Activated naive CD4-positive, alpha-beta T cell treated with anti-CD3 and anti-CD28 coated beads, Interleukin-2, amount 10 ng/mL, durations not matched to agents 7 days and 5 days (primary cell): Measurements from ENCODE around the gene EPHB3.

Experiments
- CTCF ChIA-PET: fragments of 350-600 bp; sonication (Branson Sonifier 250); formaldehyde crosslinking; loops from one replicate; lab custom pipeline; 2021; ENCODE audit warnings: antibody characterized with exemption; lab: Charles Lee
- DNase-seq: peaks from one replicate; pipeline ENCODE4 v3.0.0-alpha.2; 2020
- H3K27ac Mint-ChIP-seq: one replicate; pipeline ENCODE4 v1.8.0; 2021; ENCODE audit warnings: mild to moderate bottlenecking, moderate library complexity, mixed read lengths
- H3K27me3 Mint-ChIP-seq: one replicate; pipeline ENCODE4 v1.8.0; 2021; ENCODE audit warnings: mild to moderate bottlenecking, mixed read lengths
- H3K36me3 Mint-ChIP-seq: one replicate; pipeline ENCODE4 v1.8.0; 2021; ENCODE audit warnings: mixed read lengths
- H3K4me1 Mint-ChIP-seq: one replicate; pipeline ENCODE4 v1.8.0; 2021; ENCODE audit warnings: mixed read lengths
- H3K4me3 Mint-ChIP-seq: one replicate; pipeline ENCODE4 v1.8.0; 2021; ENCODE audit warnings: mild to moderate bottlenecking, moderate library complexity, mixed read lengths
- H3K9me3 Mint-ChIP-seq: one replicate; pipeline ENCODE4 v1.8.0; 2021; ENCODE audit warnings: mixed read lengths

The EPHB3 gene

GRCh38 chr3:184572633-184573270 is 11.2 kb downstream of the EPHB3 start:
- CTCF ChIA-PET, result interaction anchor here (0.6 to 1.3 kb wide), 2 partner anchors 12 to 206 kb away, joined by 3 read pairs; partner anchors contain the start of gene EPHB3
- Mint-ChIP-seq H3K4me1 (peaks cover 4% of the 10 kb centered on the region), H3K4me3 (no peak overlapping the region), H3K27ac (no peak overlapping the region), H3K36me3 (no peaks in the 10 kb centered on the region), H3K9me3 (no peaks in the 10 kb centered on the region), H3K27me3 (peaks cover 51% of the 10 kb centered on the region)
- no peak for DNase-seq

- CTCF ChIA-PET, result interaction anchor here (1.0 kb wide), 1 partner anchor 14 kb away, joined by 3 read pairs; the partner anchor contains the start of gene EPHB3
- Mint-ChIP-seq H3K4me3 (no peak overlapping the region), H3K27ac (no peak overlapping the region), H3K9me3 (no peaks in the 10 kb centered on the region), H3K36me3 (no peaks in the 10 kb centered on the region), H3K4me1 (no peaks in the 10 kb centered on the region), H3K27me3 (peaks cover 40% of the 10 kb centered on the region)
- no peak for DNase-seq
Observed at GRCh38 chr3:184574515-184575417, 13.2 kb downstream of the EPHB3 start.

- Mint-ChIP-seq H3K36me3 (no peaks in the 10 kb centered on the region), H3K4me1 (no peaks in the 10 kb centered on the region), H3K9me3 (no peaks in the 10 kb centered on the region), H3K27me3 (peaks cover 38% of the 10 kb centered on the region), H3K27ac (no peak overlapping the region), H3K4me3 (no peak overlapping the region)
- CTCF ChIA-PET, result interaction anchor here (0.6 to 1.0 kb wide), 3 partner anchors 15 to 107 kb away, joined by 3 to 4 read pairs (median 3); partner anchors contain the start of gene EPHB3
- no peak for DNase-seq
Observed at GRCh38 chr3:184575701-184576100, 14.1 kb downstream of the EPHB3 start.

- no peaks in the 10 kb centered on the region for H3K36me3 Mint-ChIP-seq
- H3K4me3 Mint-ChIP-seq, result no peak overlapping the region
- H3K27ac Mint-ChIP-seq, result no peak overlapping the region
- no peaks in the 10 kb centered on the region for H3K9me3 Mint-ChIP-seq
- no peaks in the 10 kb centered on the region for H3K4me1 Mint-ChIP-seq
- peaks cover 38% of the 10 kb centered on the region for H3K27me3 Mint-ChIP-seq
- DNase-seq, result no peak
- CTCF ChIA-PET, result interaction anchor here (0.7 kb wide), 1 partner anchor 16 kb away, joined by 4 read pairs; no protein-coding TSS in a partner anchor
Observed at GRCh38 chr3:184576457-184577240, 15.1 kb downstream of the EPHB3 start.

GRCh38 chr3:184577546-184577945 is 16.0 kb downstream of the EPHB3 start:
- no peak overlapping the region for H3K4me3 Mint-ChIP-seq
- CTCF ChIA-PET, result no interaction called here
- peaks cover 41% of the 10 kb centered on the region for H3K27me3 Mint-ChIP-seq
- H3K4me1 Mint-ChIP-seq, result peaks cover under 1% of the 10 kb centered on the region
- H3K9me3 Mint-ChIP-seq, result no peaks in the 10 kb centered on the region
- no peak overlapping the region for H3K27ac Mint-ChIP-seq
- DNase-seq, result no peak
- H3K36me3 Mint-ChIP-seq, result no peaks in the 10 kb centered on the region

- Mint-ChIP-seq H3K4me3 (no peak overlapping the region), H3K36me3 (no peaks in the 10 kb centered on the region)
Observed at GRCh38 chr3:184578218-184578617, 16.6 kb downstream of the EPHB3 start.

GRCh38 chr3:184578822-184579221 is 17.2 kb downstream of the EPHB3 start:
- no peak for DNase-seq
- CTCF ChIA-PET, result interaction anchor here (1.0 to 1.2 kb wide), 2 partner anchors 14 to 148 kb away, joined by 3 to 4 read pairs; no protein-coding TSS in a partner anchor
- Mint-ChIP-seq H3K27me3 (peaks cover 46% of the 10 kb centered on the region), H3K4me3 (no peak overlapping the region), H3K4me1 (peaks cover 5% of the 10 kb centered on the region), H3K36me3 (no peaks in the 10 kb centered on the region), H3K27ac (no peak overlapping the region), H3K9me3 (no peaks in the 10 kb centered on the region)

More at GRCh38 chr3:184578218-184578617, 16.6 kb downstream of the EPHB3 start:
- Mint-ChIP-seq H3K9me3 (no peaks in the 10 kb centered on the region), H3K27ac (no peak overlapping the region), H3K4me1 (peaks cover 5% of the 10 kb centered on the region), H3K27me3 (peaks cover 41% of the 10 kb centered on the region)
- CTCF ChIA-PET, result interaction anchor here (1.2 kb wide), 1 partner anchor 148 kb away, joined by 3 read pairs; no protein-coding TSS in a partner anchor
- DNase-seq, result no peak

- H3K27ac Mint-ChIP-seq, result no peak overlapping the region
- H3K4me3 Mint-ChIP-seq, result no peak overlapping the region
- no peaks in the 10 kb centered on the region for H3K36me3 Mint-ChIP-seq
- peaks cover 53% of the 10 kb centered on the region for H3K27me3 Mint-ChIP-seq
- H3K4me1 Mint-ChIP-seq, result peaks cover 5% of the 10 kb centered on the region
- no peak for DNase-seq
- CTCF ChIA-PET, result interaction anchor here (1.0 to 1.2 kb wide), 2 partner anchors 15 to 147 kb away, joined by 3 to 4 read pairs; no protein-coding TSS in a partner anchor
- no peaks in the 10 kb centered on the region for H3K9me3 Mint-ChIP-seq
Observed at GRCh38 chr3:184579513-184579912, 17.9 kb downstream of the EPHB3 start.

- H3K27ac Mint-ChIP-seq, result no peak overlapping the region
- no peak overlapping the region for H3K4me3 Mint-ChIP-seq
- no peaks in the 10 kb centered on the region for H3K36me3 Mint-ChIP-seq
- peaks cover 5% of the 10 kb centered on the region for H3K4me1 Mint-ChIP-seq
- no peaks in the 10 kb centered on the region for H3K9me3 Mint-ChIP-seq
- DNase-seq, result no peak
- CTCF ChIA-PET, result interaction anchor here (1.1 kb wide), 1 partner anchor 146 kb away, joined by 4 read pairs; no protein-coding TSS in a partner anchor
- peaks cover 61% of the 10 kb centered on the region for H3K27me3 Mint-ChIP-seq
Observed at GRCh38 chr3:184580376-184580775, 18.8 kb downstream of the EPHB3 start.

GRCh38 chr3:184581331-184581855 is 19.8 kb downstream of the EPHB3 start:
- H3K27me3 Mint-ChIP-seq, result peaks cover 65% of the 10 kb centered on the region
- CTCF ChIA-PET, result interaction anchor here (1.1 kb wide), 1 partner anchor 145 kb away, joined by 4 read pairs; no protein-coding TSS in a partner anchor
- peaks cover 5% of the 10 kb centered on the region for H3K4me1 Mint-ChIP-seq
- no peaks in the 10 kb centered on the region for H3K9me3 Mint-ChIP-seq
- DNase-seq, result no peak
- no peak overlapping the region for H3K27ac Mint-ChIP-seq
- H3K36me3 Mint-ChIP-seq, result no peaks in the 10 kb centered on the region
- H3K4me3 Mint-ChIP-seq, result no peak overlapping the region

- no peaks in the 10 kb centered on the region for H3K9me3 Mint-ChIP-seq
- peaks cover 5% of the 10 kb centered on the region for H3K4me1 Mint-ChIP-seq
- DNase-seq, result no peak
- H3K27me3 Mint-ChIP-seq, result peaks cover 65% of the 10 kb centered on the region
- CTCF ChIA-PET, result interaction anchor here (0.6 to 1.9 kb wide), 4 partner anchors 10 to 151 kb away, joined by 3 to 7 read pairs (median 3); no protein-coding TSS in a partner anchor
- H3K27ac Mint-ChIP-seq, result no peak overlapping the region
- H3K36me3 Mint-ChIP-seq, result no peaks in the 10 kb centered on the region
- H3K4me3 Mint-ChIP-seq, result no peak overlapping the region
Observed at GRCh38 chr3:184582646-184583577, 21.3 kb downstream of the EPHB3 start.

GRCh38 chr3:184583578-184584451 is 22.2 kb downstream of the EPHB3 start:
- CTCF ChIA-PET, result interaction anchor here (0.6 to 2.5 kb wide), 5 partner anchors 10 to 150 kb away, joined by 3 to 7 read pairs (median 3); partner anchors contain the start of gene EPHB3
- no peak overlapping the region for H3K4me3 Mint-ChIP-seq
- no peaks in the 10 kb centered on the region for H3K9me3 Mint-ChIP-seq
- peaks cover 5% of the 10 kb centered on the region for H3K4me1 Mint-ChIP-seq
- H3K27ac Mint-ChIP-seq, result no peak overlapping the region
- H3K27me3 Mint-ChIP-seq, result peaks cover 65% of the 10 kb centered on the region
- no peak for DNase-seq
- no peaks in the 10 kb centered on the region for H3K36me3 Mint-ChIP-seq
